Panc1 (cell line): ENCODE results near the gene OR9Q1. TPM values are rescaled to one million over a fixed set of nuclear protein-coding genes. Genes with fewer than 3 reads are reported as not detected.

Experiments used
- ATAC-seq: fragments of 200-7000 bp; cut with Tn5 transposase; 2 replicates; pipeline ENCODE4 v1.9.1; 2020; ENCODE audit warnings: mild to moderate bottlenecking, moderate library complexity
- BruUV-seq: library from RNA; stranded (reverse); fragments of 400-500 nt; replicated peaks from 2 replicates; lab custom pipeline; 2021; lab: Mats Ljungman, UMichigan
- CTCF ChIA-PET: fragments of 300-600 bp; sonication (Branson Sonifier 250); formaldehyde crosslinking; loops from one replicate; lab custom pipeline; 2022; ENCODE audit warnings: antibody characterized with exemption; lab: Charles Lee
- POLR2A ChIA-PET: fragments of 300-600 bp; sonication (Branson Sonifier 250); formaldehyde crosslinking; loops from one replicate; lab custom pipeline; 2022; ENCODE audit warnings: antibody characterized with exemption; lab: Charles Lee
- DNase-seq: peaks from one replicate; pipeline ENCODE4 v3.0.0-alpha.2; 2010; ENCODE audit warnings: low read depth, low spot score
- H3K27ac ChIP-seq: 2 replicates; pipeline ENCODE4 v1.5.1; 2011; ENCODE audit warnings: mild to moderate bottlenecking, low read length, inconsistent platforms
- H3K27me3 ChIP-seq: fragments of 200-500 bp; sonication (Bioruptor generic); 2 replicates; pipeline ENCODE4 v1.6.0; 2014; ENCODE audit warnings: low read length, inconsistent platforms; ENCODE audit not compliant: control insufficient read depth, insufficient read depth
- H3K36me3 ChIP-seq: fragments of 200-500 bp; sonication (Bioruptor generic); 2 replicates; pipeline ENCODE4 v1.5.1; 2014; ENCODE audit warnings: inconsistent platforms, mild to moderate bottlenecking, low read length, moderate library complexity; ENCODE audit not compliant: control insufficient read depth, insufficient read depth
- H3K4me1 ChIP-seq: 2 replicates; pipeline ENCODE4 v1.5.1; 2011; ENCODE audit warnings: inconsistent platforms, mild to moderate bottlenecking, low read length, moderate library complexity; ENCODE audit not compliant: control insufficient read depth, insufficient read depth
- H3K4me3 ChIP-seq, 2 experiments: 2 replicates each; pipeline ENCODE4 v1.5.1; 2011 to 2012; ENCODE audit warnings: low read depth in 2 of 2, low read length in 2 of 2, mild to moderate bottlenecking in 2 of 2, inconsistent platforms in 1 of 2, moderate library complexity in 1 of 2
- H3K9me3 ChIP-seq: fragments of 200-500 bp; sonication (Bioruptor generic); 2 replicates; pipeline ENCODE4 v1.5.1; 2014; ENCODE audit warnings: low read depth, mild to moderate bottlenecking, inconsistent platforms, low read length, moderate library complexity; ENCODE audit not compliant: control insufficient read depth, insufficient read depth
- CTCF ChIP-seq: fragments of 450-650 bp; IDR thresholded peaks from 2 replicates; pipeline ENCODE4 v1.5.1; 2017; ENCODE audit warnings: mild to moderate bottlenecking
- POLR2AphosphoS5 ChIP-seq: IDR thresholded peaks from 2 replicates; pipeline ENCODE4 v1.6.1; 2012; ENCODE audit warnings: mild to moderate bottlenecking, low read depth, low read length, moderate library complexity
- REST ChIP-seq, 2 experiments: IDR thresholded peaks; 2 replicates each; pipeline ENCODE4 v1.6.1; 2011 to 2012; ENCODE audit warnings: low read depth in 2 of 2, control low read depth in 1 of 2, low read length in 1 of 2, mild to moderate bottlenecking in 1 of 2, moderate library complexity in 1 of 2; ENCODE audit not compliant: insufficient read depth in 1 of 2
- SIN3A ChIP-seq: IDR thresholded peaks from 2 replicates; pipeline ENCODE4 v1.6.1; 2012; ENCODE audit warnings: low read depth, mild to moderate bottlenecking, low read length, moderate library complexity, borderline replicate concordance; ENCODE audit not compliant: insufficient read depth
- TCF7L2 ChIP-seq: IDR thresholded peaks from 2 replicates; pipeline ENCODE4 v1.6.1; 2011; ENCODE audit warnings: mild to moderate bottlenecking, low read depth, low read length, inconsistent platforms
- in situ Hi-C: cut with HindIII; loops from 2 replicates; pipeline ENCODE4 v1.10.0; 2016; ENCODE audit warnings: low sequenced_read_pairs, low pct_unique_long_range_greater_than_20kb
- intact Hi-C: fragments of 100-400 bp; cut with micrococcal nuclease; formaldehyde crosslinking; loops from one replicate; pipeline ENCODE4 v1.10.0; 2022; ENCODE audit not compliant: unreplicated experiment
- total RNA-seq: library from RNA; stranded (reverse); gene quantifications from one replicate; pipeline ENCODE4 v1.2.1, GENCODE V29; 2021; ENCODE audit not compliant: unreplicated experiment

Gene OR9Q1
- total RNA-seq, 1 experiment from 2014 or later, result not detected

GRCh38 chr11:58165504-58166106 lies 141.9 kb downstream of the OR9Q1 start:
- BruUV-seq, result no TSS peak
- Histone ChIP-seq H3K4me1 (no peaks in the 10 kb centered on the region), H3K4me3 (no peak overlapping the region), H3K27me3 (peaks cover 3% of the 10 kb centered on the region; the same call in 1 of the 2 replicates), H3K27ac (no peak overlapping the region), H3K9me3 (no peaks in the 10 kb centered on the region), H3K36me3 (no peaks in the 10 kb centered on the region)
- CTCF ChIA-PET, result no interaction called here
- ATAC-seq (no peak), DNase-seq (no peak)
- in situ Hi-C loops, result no loop called here
- intact Hi-C loops, result no loop called here
- POLR2A ChIA-PET, result no interaction called here
- TF ChIP-seq POLR2AphosphoS5, result no peak
- TF ChIP-seq SIN3A, result no peak
- TF ChIP-seq TCF7L2, result no peak
- TF ChIP-seq CTCF, result no peak

- CTCF ChIA-PET, result no interaction called here
- in situ Hi-C loops, result no loop called here
Observed at GRCh38 chr11:58177409-58178054, 153.9 kb downstream of the OR9Q1 start.

More at GRCh38 chr11:58177409-58178054, 153.9 kb downstream of the OR9Q1 start:
- Histone ChIP-seq H3K27me3 (0 out of 2 replicates have a peak, but pooled peaks cover 4% of the 10 kb centered on the region), H3K27ac (no peak overlapping the region), H3K4me3 (no peak overlapping the region), H3K4me1 (no peaks in the 10 kb centered on the region), H3K36me3 (no peaks in the 10 kb centered on the region), H3K9me3 (no peaks in the 10 kb centered on the region)
- intact Hi-C loops, result no loop called here
- POLR2A ChIA-PET, result no interaction called here
- DNase-seq (no peak), ATAC-seq (no peak)
- no TSS peak for BruUV-seq
- TF ChIP-seq REST (IDR thresholded peaks at IDR 0.05; ENCODE audit: insufficient read depth in 1 of 2, low read depth in 2 of 2, low read length in 1 of 2) (no peak), SIN3A (no peak), TCF7L2 (no peak), CTCF (no peak), POLR2AphosphoS5 (no peak)
